MM.1S (cell line): Measurements from ENCODE around the gene MROH7.

Source experiments
- EZH2 ChIP-seq: fragments of 300-600 bp; sonication (generic); optimal IDR thresholded peaks from 2 replicates; pipeline ENCODE3; 2017; ENCODE audit warnings: low read depth, mild to moderate bottlenecking, antibody characterized with exemption, low read length, mixed read lengths
- EZH2phosphoT487 ChIP-seq: fragments of 300-600 bp; sonication (generic); IDR thresholded peaks from 2 replicates; pipeline ENCODE4 v1.6.1; 2018; ENCODE audit warnings: antibody characterized with exemption, low read length
- TF ChIP-seq, protein P1 (sequence below): fragments of 300-600 bp; sonication (generic); IDR thresholded peaks from 2 replicates; pipeline ENCODE4 v1.5.1; 2016; ENCODE audit warnings: antibody characterized with exemption, low read length, mixed read lengths

DNA sequence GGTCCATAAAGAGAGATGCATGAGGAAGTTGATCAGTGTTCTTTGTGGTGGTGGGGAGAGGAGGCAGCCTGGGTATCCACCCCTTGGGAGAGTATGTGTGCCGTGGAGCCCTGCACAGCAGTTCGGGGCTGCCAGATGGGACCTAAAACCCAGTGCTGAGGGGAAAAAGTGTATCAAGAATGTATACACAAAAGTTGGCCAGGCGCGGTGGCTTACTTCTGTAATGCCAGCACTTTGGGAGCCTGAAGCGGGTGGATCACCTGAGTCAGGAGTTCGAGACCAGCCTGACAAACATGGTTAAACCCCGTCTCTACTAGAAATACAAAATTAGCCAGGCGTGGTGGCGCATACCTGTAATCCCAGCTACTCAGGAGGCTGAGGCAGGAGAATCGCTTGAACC lies 70.0 kb downstream of the MROH7 start:
- TF ChIP-seq, protein P1, sequence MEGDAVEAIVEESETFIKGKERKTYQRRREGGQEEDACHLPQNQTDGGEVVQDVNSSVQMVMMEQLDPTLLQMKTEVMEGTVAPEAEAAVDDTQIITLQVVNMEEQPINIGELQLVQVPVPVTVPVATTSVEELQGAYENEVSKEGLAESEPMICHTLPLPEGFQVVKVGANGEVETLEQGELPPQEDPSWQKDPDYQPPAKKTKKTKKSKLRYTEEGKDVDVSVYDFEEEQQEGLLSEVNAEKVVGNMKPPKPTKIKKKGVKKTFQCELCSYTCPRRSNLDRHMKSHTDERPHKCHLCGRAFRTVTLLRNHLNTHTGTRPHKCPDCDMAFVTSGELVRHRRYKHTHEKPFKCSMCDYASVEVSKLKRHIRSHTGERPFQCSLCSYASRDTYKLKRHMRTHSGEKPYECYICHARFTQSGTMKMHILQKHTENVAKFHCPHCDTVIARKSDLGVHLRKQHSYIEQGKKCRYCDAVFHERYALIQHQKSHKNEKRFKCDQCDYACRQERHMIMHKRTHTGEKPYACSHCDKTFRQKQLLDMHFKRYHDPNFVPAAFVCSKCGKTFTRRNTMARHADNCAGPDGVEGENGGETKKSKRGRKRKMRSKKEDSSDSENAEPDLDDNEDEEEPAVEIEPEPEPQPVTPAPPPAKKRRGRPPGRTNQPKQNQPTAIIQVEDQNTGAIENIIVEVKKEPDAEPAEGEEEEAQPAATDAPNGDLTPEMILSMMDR: no peak
- no peak for TF ChIP-seq EZH2
- no peak for TF ChIP-seq EZH2phosphoT487
